ENCODE measurements around the gene FCHSD2.

Gene FCHSD2

DNA sequence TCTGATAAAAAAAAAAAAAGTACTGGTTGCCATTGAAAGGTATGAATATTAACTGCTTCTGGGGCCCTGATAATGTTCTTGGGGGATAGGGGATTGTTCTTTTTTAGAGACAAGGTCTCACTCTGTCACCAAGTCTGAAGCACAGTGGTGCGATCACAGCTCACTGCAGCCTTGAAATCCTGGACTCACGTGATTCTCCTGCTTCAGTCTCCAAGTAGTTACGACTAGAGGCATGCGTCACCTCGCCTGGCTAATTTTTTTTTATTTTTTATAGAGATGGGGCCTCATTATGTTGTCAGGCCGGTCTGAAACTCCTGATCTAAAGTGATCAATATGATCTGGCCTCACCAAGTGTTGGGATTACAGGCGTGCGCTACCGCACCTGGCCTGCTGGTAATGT is 63.5 kb downstream of the FCHSD2 start:
- POLR2A ChIA-PET, result no interaction called here
- H3K4me3 ChIP-seq (ENCODE audit: low read depth, low read length), result no peak overlapping the region
- no peak overlapping the region for H3K27ac ChIP-seq (ENCODE audit: extremely low read depth, low read depth, low read length)
- CTCF ChIA-PET, result interaction anchor here (0.5 kb wide), 1 partner anchor 42 kb away, joined by 3 read pairs; no protein-coding TSS in a partner anchor
- no peaks in the 10 kb centered on the region for H3K9me3 ChIP-seq (ENCODE audit: control insufficient read depth, insufficient read depth, low read depth, low read length)
- no peaks in the 10 kb centered on the region for H3K4me1 ChIP-seq (ENCODE audit: control insufficient read depth, insufficient read depth, low read length)
- TF ChIP-seq ZBTB1 (tag by site-specific recombination; IDR thresholded peaks at IDR 0.05), result no peak
- TF ChIP-seq ZNF146 (tag by site-specific recombination; IDR thresholded peaks at IDR 0.05), result no peak
- TF ChIP-seq BCL11B (tag by site-specific recombination; IDR thresholded peaks at IDR 0.05; ENCODE audit: low read depth), result no peak
- no peak for TF ChIP-seq EGR2 (tag by site-specific recombination; IDR thresholded peaks at IDR 0.05; ENCODE audit: low read depth)
- H3K36me3 ChIP-seq (ENCODE audit: control insufficient read depth in 2 of 2, insufficient read depth in 1 of 2, low read length in 2 of 2), result no peaks in the 10 kb centered on the region; a peak in 1 of 3 replicates

DNA sequence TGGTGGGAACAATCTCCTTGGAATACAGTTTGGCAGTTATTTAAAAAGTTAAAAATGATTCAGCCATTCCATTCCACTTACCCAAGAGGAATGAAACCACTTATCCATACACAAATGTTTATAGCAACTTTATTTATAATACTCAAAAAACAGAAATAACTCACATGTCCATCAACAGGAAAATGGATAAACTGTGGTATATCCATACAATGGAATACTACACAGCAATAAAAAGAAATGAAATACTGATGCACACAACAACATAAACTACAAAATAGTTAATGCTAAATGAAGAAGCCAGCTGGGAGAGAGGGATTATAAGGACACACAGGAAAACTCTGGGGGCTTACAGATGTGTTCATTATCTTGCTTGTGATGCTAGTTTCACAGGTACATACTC is 64.7 kb downstream of the FCHSD2 start:
- H3K4me3 ChIP-seq (ENCODE audit: low read depth, low read length), result no peak overlapping the region
- H3K36me3 ChIP-seq (ENCODE audit: control insufficient read depth in 2 of 2, insufficient read depth in 1 of 2, low read length in 2 of 2), result no peaks in the 10 kb centered on the region; a peak in 1 of 3 replicates
- no peaks in the 10 kb centered on the region for H3K9me3 ChIP-seq (ENCODE audit: control insufficient read depth, insufficient read depth, low read depth, low read length)
- TF ChIP-seq, protein P1, sequence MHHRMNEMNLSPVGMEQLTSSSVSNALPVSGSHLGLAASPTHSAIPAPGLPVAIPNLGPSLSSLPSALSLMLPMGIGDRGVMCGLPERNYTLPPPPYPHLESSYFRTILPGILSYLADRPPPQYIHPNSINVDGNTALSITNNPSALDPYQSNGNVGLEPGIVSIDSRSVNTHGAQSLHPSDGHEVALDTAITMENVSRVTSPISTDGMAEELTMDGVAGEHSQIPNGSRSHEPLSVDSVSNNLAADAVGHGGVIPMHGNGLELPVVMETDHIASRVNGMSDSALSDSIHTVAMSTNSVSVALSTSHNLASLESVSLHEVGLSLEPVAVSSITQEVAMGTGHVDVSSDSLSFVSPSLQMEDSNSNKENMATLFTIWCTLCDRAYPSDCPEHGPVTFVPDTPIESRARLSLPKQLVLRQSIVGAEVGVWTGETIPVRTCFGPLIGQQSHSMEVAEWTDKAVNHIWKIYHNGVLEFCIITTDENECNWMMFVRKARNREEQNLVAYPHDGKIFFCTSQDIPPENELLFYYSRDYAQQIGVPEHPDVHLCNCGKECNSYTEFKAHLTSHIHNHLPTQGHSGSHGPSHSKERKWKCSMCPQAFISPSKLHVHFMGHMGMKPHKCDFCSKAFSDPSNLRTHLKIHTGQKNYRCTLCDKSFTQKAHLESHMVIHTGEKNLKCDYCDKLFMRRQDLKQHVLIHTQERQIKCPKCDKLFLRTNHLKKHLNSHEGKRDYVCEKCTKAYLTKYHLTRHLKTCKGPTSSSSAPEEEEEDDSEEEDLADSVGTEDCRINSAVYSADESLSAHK (tag by site-specific recombination; IDR thresholded peaks at IDR 0.05), result no peak
- TF ChIP-seq, protein P2, sequence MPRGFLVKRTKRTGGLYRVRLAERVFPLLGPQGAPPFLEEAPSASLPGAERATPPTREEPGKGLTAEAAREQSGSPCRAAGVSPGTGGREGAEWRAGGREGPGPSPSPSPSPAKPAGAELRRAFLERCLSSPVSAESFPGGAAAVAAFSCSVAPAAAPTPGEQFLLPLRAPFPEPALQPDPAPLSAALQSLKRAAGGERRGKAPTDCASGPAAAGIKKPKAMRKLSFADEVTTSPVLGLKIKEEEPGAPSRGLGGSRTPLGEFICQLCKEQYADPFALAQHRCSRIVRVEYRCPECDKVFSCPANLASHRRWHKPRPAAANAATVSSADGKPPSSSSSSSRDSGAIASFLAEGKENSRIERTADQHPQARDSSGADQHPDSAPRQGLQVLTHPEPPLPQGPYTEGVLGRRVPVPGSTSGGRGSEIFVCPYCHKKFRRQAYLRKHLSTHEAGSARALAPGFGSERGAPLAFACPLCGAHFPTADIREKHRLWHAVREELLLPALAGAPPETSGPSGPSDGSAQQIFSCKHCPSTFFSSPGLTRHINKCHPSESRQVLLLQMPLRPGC (tag by site-specific recombination; IDR thresholded peaks at IDR 0.05), result no peak
- TF ChIP-seq KLF8 (tag by site-specific recombination; IDR thresholded peaks at IDR 0.05) (no peak), ZNF701 (tag by site-specific recombination; IDR thresholded peaks at IDR 0.05) (no peak), ZNF146 (tag by site-specific recombination; IDR thresholded peaks at IDR 0.05) (peak; percentile 46; the same call in 1 of the 2 replicates), KLF7 (tag by site-specific recombination; IDR thresholded peaks at IDR 0.05; ENCODE audit: borderline replicate concordance) (no peak), ZNF140 (tag by site-specific recombination; IDR thresholded peaks at IDR 0.05) (no peak), WT1 (tag by site-specific recombination; IDR thresholded peaks at IDR 0.05) (no peak)
- POLR2A ChIA-PET, result no interaction called here
- peaks cover 5% of the 10 kb centered on the region; the same call in 1 of the 2 replicates for H3K4me1 ChIP-seq (ENCODE audit: control insufficient read depth, insufficient read depth, low read length)
- CTCF ChIA-PET, result no interaction called here
- H3K27ac ChIP-seq (ENCODE audit: extremely low read depth, low read depth, low read length), result no peak overlapping the region

DNA sequence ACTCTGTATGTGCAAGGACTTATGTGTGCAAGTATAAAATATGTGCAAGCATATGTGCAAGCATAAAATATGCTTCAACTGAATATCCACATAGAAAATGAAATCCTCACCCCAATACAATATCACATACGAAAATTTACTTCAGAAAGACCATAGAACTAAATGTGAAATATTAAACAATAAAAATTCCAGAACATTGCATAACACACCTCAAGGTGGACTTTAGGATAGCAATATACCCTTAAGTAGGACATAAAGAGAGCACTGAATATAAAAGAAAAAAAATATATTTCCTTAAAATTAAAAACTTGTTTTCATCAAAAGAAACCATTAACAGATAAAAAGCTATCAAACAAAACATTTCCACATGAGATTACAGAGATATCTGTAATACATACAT is 67.8 kb downstream of the FCHSD2 start:
- Histone ChIP-seq H3K9me3 (ENCODE audit: control insufficient read depth, insufficient read depth, low read depth, low read length) (no peaks in the 10 kb centered on the region), H3K36me3 (ENCODE audit: control insufficient read depth in 2 of 2, insufficient read depth in 1 of 2, low read length in 2 of 2) (no peaks in the 10 kb centered on the region; a peak in 1 of 3 replicates), H3K27ac (ENCODE audit: extremely low read depth, low read depth, low read length) (no peak overlapping the region), H3K4me3 (ENCODE audit: low read depth, low read length) (no peak overlapping the region), H3K4me1 (ENCODE audit: control insufficient read depth, insufficient read depth, low read length) (peaks cover 5% of the 10 kb centered on the region; the same call in 1 of the 2 replicates)
- ChIA-PET CTCF (no interaction called here), POLR2A (no interaction called here)
- no peak for TF ChIP-seq ZNF585B (tag by site-specific recombination; IDR thresholded peaks at IDR 0.05)
- TF ChIP-seq ZNF416 (tag by site-specific recombination; IDR thresholded peaks at IDR 0.05), result no peak
- no peak for TF ChIP-seq ZNF169 (tag by site-specific recombination; IDR thresholded peaks at IDR 0.05)
- TF ChIP-seq HIC1 (tag by site-specific recombination; IDR thresholded peaks at IDR 0.05), result no peak
- no peak for TF ChIP-seq ZFP69B (tag by site-specific recombination; IDR thresholded peaks at IDR 0.05)
- no peak for TF ChIP-seq ZNF24 (tag by site-specific recombination; IDR thresholded peaks at IDR 0.05)
- no peak for TF ChIP-seq ZNF23 (tag by site-specific recombination; IDR thresholded peaks at IDR 0.05; ENCODE audit: borderline replicate concordance)

Data from HEK293 (cell line).